ENCODE results near the gene SLC25A4. TPM values are rescaled to one million over a fixed set of nuclear protein-coding genes. Genes with fewer than 3 reads are reported as not detected.
"Not testable (repeated sequence)": the region's sequence is repeated elsewhere in the genome, so short reads cannot be mapped to it uniquely, and the experiment has no call there.

Gene SLC25A4
- total RNA-seq, 2 donors from 2014 or later: 35.0 to 44.6 TPM

- no peaks in the 10 kb centered on the region for H3K27me3 ChIP-seq
- H3K4me1 ChIP-seq: no peaks in the 10 kb centered on the region
- DNase-seq: peak; percentile 56
- H3K27ac ChIP-seq: no peak overlapping the region
- TF ChIP-seq CTCF (IDR thresholded peaks at IDR 0.05): no peak
- no peak overlapping the region for H3K4me3 ChIP-seq
- H3K9me3 ChIP-seq: no peaks in the 10 kb centered on the region
- H3K36me3 ChIP-seq: no peaks in the 10 kb centered on the region
- intact Hi-C loops (cut with DNase I): no loop called here
- no peak overlapping the region for H3K9ac ChIP-seq (ENCODE audit: low read depth in 2 of 2, low read length in 2 of 2)
These were observed 27.2 kb upstream of the SLC25A4 start for GRCh38 chr4:185115827-185116232.

GRCh38 chr4:185117300-185117934 is 25.6 kb upstream of the SLC25A4 start:
- Histone ChIP-seq H3K9ac (ENCODE audit: low read depth in 2 of 2, low read length in 2 of 2) (no peak overlapping the region), H3K4me1 (no peaks in the 10 kb centered on the region), H3K4me3 (no peak overlapping the region), H3K27me3 (no peaks in the 10 kb centered on the region), H3K36me3 (no peaks in the 10 kb centered on the region), H3K27ac (no peak overlapping the region), H3K9me3 (no peaks in the 10 kb centered on the region)
- TF ChIP-seq CTCF (IDR thresholded peaks at IDR 0.05): no peak
- DNase-seq: no peak
- intact Hi-C loops (cut with DNase I): no loop called here

GRCh38 chr4:185118876-185119275 is 24.2 kb upstream of the SLC25A4 start:
- no peak overlapping the region for H3K9ac ChIP-seq (ENCODE audit: low read depth in 2 of 2, low read length in 2 of 2)
- DNase-seq: no peak
- intact Hi-C loops (cut with DNase I): no loop called here

GRCh38 chr4:185119467-185119866 is 23.6 kb upstream of the SLC25A4 start:
- intact Hi-C loops (cut with DNase I); H3K4me1 ChIP-seq; H3K27me3 ChIP-seq; DNase-seq; H3K27ac ChIP-seq; H3K4me3 ChIP-seq; H3K36me3 ChIP-seq; H3K9me3 ChIP-seq; H3K9ac ChIP-seq (ENCODE audit: low read depth in 2 of 2, low read length in 2 of 2): not testable (repeated sequence)

More at GRCh38 chr4:185118876-185119275, 24.2 kb upstream of the SLC25A4 start:
- no peaks in the 10 kb centered on the region for H3K27me3 ChIP-seq
- no peak overlapping the region for H3K27ac ChIP-seq
- no peaks in the 10 kb centered on the region for H3K9me3 ChIP-seq
- H3K4me1 ChIP-seq: no peaks in the 10 kb centered on the region
- no peak for TF ChIP-seq CTCF (IDR thresholded peaks at IDR 0.05)
- H3K4me3 ChIP-seq: no peak overlapping the region
- H3K36me3 ChIP-seq: no peaks in the 10 kb centered on the region

GRCh38 chr4:185119927-185120630 is 23.0 kb upstream of the SLC25A4 start:
- Histone ChIP-seq H3K4me3 (no peak overlapping the region), H3K4me1 (no peaks in the 10 kb centered on the region), H3K9me3 (no peaks in the 10 kb centered on the region), H3K9ac (ENCODE audit: low read depth in 2 of 2, low read length in 2 of 2) (no peak overlapping the region), H3K27me3 (no peaks in the 10 kb centered on the region), H3K27ac (no peak overlapping the region), H3K36me3 (no peaks in the 10 kb centered on the region)
- DNase-seq: no peak
- intact Hi-C loops (cut with DNase I): no loop called here
- TF ChIP-seq CTCF (IDR thresholded peaks at IDR 0.05): no peak

GRCh38 chr4:185120631-185120946 is 22.5 kb upstream of the SLC25A4 start:
- no peak overlapping the region for H3K4me3 ChIP-seq
- TF ChIP-seq CTCF (IDR thresholded peaks at IDR 0.05): no peak
- H3K27me3 ChIP-seq: no peaks in the 10 kb centered on the region
- no peaks in the 10 kb centered on the region for H3K4me1 ChIP-seq
- H3K9me3 ChIP-seq: no peaks in the 10 kb centered on the region
- H3K27ac ChIP-seq: no peak overlapping the region
- DNase-seq: no peak
- intact Hi-C loops (cut with DNase I): no loop called here
- H3K9ac ChIP-seq (ENCODE audit: low read depth in 2 of 2, low read length in 2 of 2): no peak overlapping the region
- no peaks in the 10 kb centered on the region for H3K36me3 ChIP-seq

Data from colonic mucosa (tissue), 4 donors.